ENCODE measurements around the gene ZNF37A. TPM values are rescaled to one million over a fixed set of nuclear protein-coding genes. Genes with fewer than 3 reads are reported as not detected.
"Not testable (repeated sequence)": the region's sequence is repeated elsewhere in the genome, so short reads cannot be mapped to it uniquely, and the experiment has no call there.

The ZNF37A gene
- 1 to 10 TPM in 2 of 3 donors, under 1 TPM in 1; 0.77 to 5.1 (median 1.8) TPM for polyA plus RNA-seq

- peak within 1 kb of the TSS; percentile 87 to 99 (median 95) for H3K27ac Mint-ChIP-seq
- H3K27me3 Mint-ChIP-seq (ENCODE audit: low read depth in 3 of 3), result peaks cover 0 to 4% (median 3%) of the 10 kb centered on the region in 3 donors
- H3K36me3 Mint-ChIP-seq, result peaks cover 31 to 38% (median 38%) of the 10 kb centered on the region in 3 donors
- no peaks in the 10 kb centered on the region for H3K9me3 Mint-ChIP-seq
- peak within 1 kb of the TSS; percentile 90 to 97 (median 93) for H3K4me3 Mint-ChIP-seq
- peak; percentile 78 to 85 (median 83) for DNase-seq
- H3K4me1 Mint-ChIP-seq, result peaks cover 35 to 49% of the 10 kb centered on the region in 2 donors
Observed at GRCh38 chr10:38094158-38094926, at the start of gene ZNF37A. Gene ZNF37A (plus strand): TSS chr10:38094337. CDS start chr10:38096618, 2,281 bp downstream.

GRCh38 chr10:38045129-38045528, 49.0 kb upstream of the ZNF37A start:
- Mint-ChIP-seq H3K27me3 (ENCODE audit: low read depth in 3 of 3) (no peaks in the 10 kb centered on the region), H3K27ac (peak overlapping the region in 1 of 6 donors; percentile 24), H3K9me3 (peaks cover 0 to 6% (median 0%) of the 10 kb centered on the region in 6 donors), H3K4me3 (no peak overlapping the region), H3K36me3 (peaks cover 46 to 54% (median 49%) of the 10 kb centered on the region in 3 donors), H3K4me1 (peaks cover 30 to 57% of the 10 kb centered on the region in 2 donors)
- no peak for DNase-seq

GRCh38 chr10:38047666-38048065, 46.5 kb upstream of the ZNF37A start:
- H3K4me3 Mint-ChIP-seq, result no peak overlapping the region
- H3K4me1 Mint-ChIP-seq, result peaks cover 22 to 44% of the 10 kb centered on the region in 2 donors
- DNase-seq, result no peak
- peak overlapping the region in 1 of 6 donors; percentile 45 for H3K27ac Mint-ChIP-seq
- H3K27me3 Mint-ChIP-seq (ENCODE audit: low read depth in 3 of 3), result no peaks in the 10 kb centered on the region
- peaks cover 54 to 59% (median 57%) of the 10 kb centered on the region in 3 donors for H3K36me3 Mint-ChIP-seq
- peaks cover 0 to 12% (median 3%) of the 10 kb centered on the region in 6 donors for H3K9me3 Mint-ChIP-seq

- no peak for DNase-seq
- Mint-ChIP-seq H3K4me3 (no peak overlapping the region), H3K27me3 (ENCODE audit: low read depth in 3 of 3) (peaks cover 0 to 2% (median 0%) of the 10 kb centered on the region in 3 donors), H3K27ac (no peak overlapping the region), H3K4me1 (peaks cover 11 to 28% of the 10 kb centered on the region in 2 donors), H3K36me3 (peaks cover 67 to 69% (median 68%) of the 10 kb centered on the region in 3 donors), H3K9me3 (peaks cover 16 to 37% (median 24%) of the 10 kb centered on the region in 6 donors)
Observed at GRCh38 chr10:38050212-38050611, 43.9 kb upstream of the ZNF37A start.

- peaks cover 0 to 4% of the 10 kb centered on the region in 2 donors for H3K4me1 Mint-ChIP-seq
- no peak for DNase-seq
- peaks cover 0 to 2% (median 2%) of the 10 kb centered on the region in 3 donors for H3K27me3 Mint-ChIP-seq (ENCODE audit: low read depth in 3 of 3)
- no peak overlapping the region for H3K4me3 Mint-ChIP-seq
- H3K27ac Mint-ChIP-seq, result no peak overlapping the region
- peaks cover 25 to 65% (median 52%) of the 10 kb centered on the region in 6 donors for H3K9me3 Mint-ChIP-seq
- H3K36me3 Mint-ChIP-seq, result peaks cover 79 to 87% (median 83%) of the 10 kb centered on the region in 3 donors
Observed at GRCh38 chr10:38054361-38054797, 39.8 kb upstream of the ZNF37A start.

GRCh38 chr10:38055274-38055894, 38.8 kb upstream of the ZNF37A start:
- not testable (repeated sequence) for H3K4me3 Mint-ChIP-seq; DNase-seq; H3K4me1 Mint-ChIP-seq; H3K27ac Mint-ChIP-seq; H3K27me3 Mint-ChIP-seq (ENCODE audit: low read depth in 3 of 3)
- Mint-ChIP-seq H3K36me3 (peaks cover 78 to 85% (median 80%) of the 10 kb centered on the region in 3 donors), H3K9me3 (peaks cover 25 to 65% (median 54%) of the 10 kb centered on the region in 6 donors)

- not testable (repeated sequence) for H3K36me3 Mint-ChIP-seq; H3K9me3 Mint-ChIP-seq; H3K4me3 Mint-ChIP-seq; H3K4me1 Mint-ChIP-seq; H3K27ac Mint-ChIP-seq; H3K27me3 Mint-ChIP-seq (ENCODE audit: low read depth in 3 of 3); DNase-seq
Observed at GRCh38 chr10:38069663-38070062, 24.5 kb upstream of the ZNF37A start.

GRCh38 chr10:38070501-38070900, 23.6 kb upstream of the ZNF37A start:
- Mint-ChIP-seq H3K9me3 (peaks cover 0 to 4% (median 0%) of the 10 kb centered on the region in 6 donors), H3K27ac (no peak overlapping the region), H3K4me1 (peaks cover 2 to 6% of the 10 kb centered on the region in 2 donors), H3K4me3 (no peak overlapping the region), H3K36me3 (no peaks in the 10 kb centered on the region), H3K27me3 (ENCODE audit: low read depth in 3 of 3) (peaks cover 0 to 3% (median 0%) of the 10 kb centered on the region in 3 donors)
- no peak for DNase-seq

- no peak for DNase-seq
- peaks cover 0 to 3% (median 2%) of the 10 kb centered on the region in 3 donors for H3K27me3 Mint-ChIP-seq (ENCODE audit: low read depth in 3 of 3)
- H3K4me1 Mint-ChIP-seq, result peaks cover 2 to 6% of the 10 kb centered on the region in 2 donors
- peaks cover 0 to 8% (median 5%) of the 10 kb centered on the region in 6 donors for H3K9me3 Mint-ChIP-seq
- peaks cover 0 to 3% (median 0%) of the 10 kb centered on the region in 3 donors for H3K36me3 Mint-ChIP-seq
- H3K4me3 Mint-ChIP-seq, result no peak overlapping the region
- no peak overlapping the region for H3K27ac Mint-ChIP-seq
Observed at GRCh38 chr10:38072552-38072951, 21.6 kb upstream of the ZNF37A start.

GRCh38 chr10:38076687-38077086, 17.4 kb upstream of the ZNF37A start:
- DNase-seq, result no peak
- peaks cover 2 to 8% (median 4%) of the 10 kb centered on the region in 6 donors for H3K9me3 Mint-ChIP-seq
- H3K27me3 Mint-ChIP-seq (ENCODE audit: low read depth in 3 of 3), result peaks cover 4 to 8% (median 4%) of the 10 kb centered on the region in 3 donors
- peaks cover 0 to 3% (median 0%) of the 10 kb centered on the region in 3 donors for H3K36me3 Mint-ChIP-seq
- no peaks in the 10 kb centered on the region for H3K4me1 Mint-ChIP-seq
- H3K27ac Mint-ChIP-seq, result no peak overlapping the region
- H3K4me3 Mint-ChIP-seq, result no peak overlapping the region

GRCh38 chr10:38093318-38093717, 819 bp upstream of the ZNF37A start:
- peaks cover 23 to 28% (median 28%) of the 10 kb centered on the region in 3 donors for H3K36me3 Mint-ChIP-seq
- peak overlapping the region in 4 of 6 donors; percentile 88 to 99 (median 95) for H3K27ac Mint-ChIP-seq
- H3K4me3 Mint-ChIP-seq, result peak overlapping the region; percentile 90 to 97 (median 93)
- H3K9me3 Mint-ChIP-seq; DNase-seq; H3K27me3 Mint-ChIP-seq (ENCODE audit: low read depth in 3 of 3): not testable (repeated sequence)
- peaks cover 34 to 42% of the 10 kb centered on the region in 2 donors for H3K4me1 Mint-ChIP-seq

GRCh38 chr10:38093816-38094157, 350 bp upstream of the ZNF37A start:
- no peak for DNase-seq
- Mint-ChIP-seq H3K27ac (peak overlapping the region; percentile 87 to 99 (median 95)), H3K9me3 (no peaks in the 10 kb centered on the region)

GRCh38 chr10:38094927-38095574, 914 bp downstream of the ZNF37A start:
- peak overlapping the region; percentile 87 to 99 (median 95) for H3K27ac Mint-ChIP-seq
- peaks cover 0 to 4% (median 4%) of the 10 kb centered on the region in 3 donors for H3K27me3 Mint-ChIP-seq (ENCODE audit: low read depth in 3 of 3)
- H3K4me3 Mint-ChIP-seq, result peak overlapping the region; percentile 90 to 97 (median 93)
- peak in 1 of 3 donors; percentile 4 for DNase-seq
- peaks cover 35 to 45% (median 44%) of the 10 kb centered on the region in 3 donors for H3K36me3 Mint-ChIP-seq
- peaks cover 35 to 56% of the 10 kb centered on the region in 2 donors for H3K4me1 Mint-ChIP-seq
- peaks cover 0 to 4% (median 0%) of the 10 kb centered on the region in 6 donors for H3K9me3 Mint-ChIP-seq

More at GRCh38 chr10:38093816-38094157, 350 bp upstream of the ZNF37A start:
- Mint-ChIP-seq H3K36me3 (peaks cover 26 to 33% (median 32%) of the 10 kb centered on the region in 3 donors), H3K4me3 (peak overlapping the region; percentile 90 to 97 (median 93)), H3K27me3 (ENCODE audit: low read depth in 3 of 3) (peaks cover 0 to 4% (median 3%) of the 10 kb centered on the region in 3 donors), H3K4me1 (peaks cover 35 to 46% of the 10 kb centered on the region in 2 donors)
